Aorta (tissue), 5 donors: ENCODE results near the gene TNFSF18. TPM values are rescaled to one million over a fixed set of nuclear protein-coding genes. Genes with fewer than 3 reads are reported as not detected.

Source experiments
- ATAC-seq: fragments of 200-7000 bp; cut with Tn5 transposase; one replicate; pipeline ENCODE4 v1.9.1; 2022; ENCODE audit warnings: moderate library complexity; ENCODE audit not compliant: low FRiP score
- DNase-seq, 2 donors: peaks; one replicate each; pipeline ENCODE4 v3.0.0-alpha.2; 2020
- H3K27ac ChIP-seq, 2 donors: one replicate each; pipeline ENCODE4 v1.5.1; 2013; ENCODE audit warnings: low read length in 2 of 2, mild to moderate bottlenecking in 2 of 2, moderate library complexity in 2 of 2, control low read depth in 1 of 2, inconsistent platforms in 1 of 2, low read depth in 1 of 2
- H3K27me3 ChIP-seq, 2 donors: one replicate each; pipeline ENCODE4 v1.6.1; 2013; ENCODE audit warnings: control low read depth in 1 of 2, low read length in 1 of 2, mild to moderate bottlenecking in 1 of 2, moderate library complexity in 1 of 2; ENCODE audit not compliant: insufficient read depth in 2 of 2, control insufficient read depth in 1 of 2
- H3K36me3 ChIP-seq, 2 donors: one replicate each; pipeline ENCODE4 v1.6.1; 2013; ENCODE audit warnings: control low read depth in 1 of 2, low read length in 1 of 2, mild to moderate bottlenecking in 1 of 2; ENCODE audit not compliant: insufficient read depth in 2 of 2, control insufficient read depth in 1 of 2
- H3K4me1 ChIP-seq, 2 donors: one replicate each; pipeline ENCODE4 v1.6.1; 2013; ENCODE audit warnings: low read length in 2 of 2, control low read depth in 1 of 2, mild to moderate bottlenecking in 1 of 2, moderate library complexity in 1 of 2; ENCODE audit not compliant: insufficient read depth in 2 of 2, control insufficient read depth in 1 of 2
- H3K4me3 ChIP-seq, 2 donors: one replicate each; pipeline ENCODE4 v1.5.1; 2013; ENCODE audit warnings: low read length in 2 of 2, control low read depth in 1 of 2, mild to moderate bottlenecking in 1 of 2
- H3K9me3 ChIP-seq: one replicate; pipeline ENCODE4 v1.6.1; 2013; ENCODE audit warnings: mild to moderate bottlenecking, low read length; ENCODE audit not compliant: control insufficient read depth
- WGBS, 2 donors: extraction: QIAGEN DNeasy Blood & Tissue Kit; methylation state at CpG; one replicate each; pipeline ENCODE4 v1.1.7; 2013; 5-methylcytosine and 5-hydroxymethylcytosine counted together
- intact Hi-C, 2 donors: fragments of 100-400 bp; cut with DNase I; formaldehyde crosslinking; loops; one replicate each; pipeline versions ENCODE4 v1.14.2 to v1.15.0; 2022
- polyA plus RNA-seq, 2 donors: library from polyadenylated mRNA; stranded (reverse); fragments of 200-250 nt; gene quantifications; one replicate each; pipeline ENCODE4 v1.2.3, GENCODE V29; 2013
- total RNA-seq, 2 donors: library from RNA; stranded (reverse); fragmentation: NEBNext Ultra II Directional; extraction: Animal tissue kit (Norgen Biotek cat#: 25700); gene quantifications; one replicate each; pipeline ENCODE4 v1.2.1, GENCODE V29; 2021
- donor health status: healthy with polysubstance abuse.
- donor health status: Bipolar disorder and iron deficiency.
- donor health status: DM: no; HTN: no; CAD: no.
- donor health status: DM: no; HTN: no; CAD: no.
- donor health status: DM: yes; HTN: yes; CAD: no.

The TNFSF18 gene
- total and polyA plus RNA-seq, 4 donors = 0.29 to 0.36 TPM; not detected in 2

DNA sequence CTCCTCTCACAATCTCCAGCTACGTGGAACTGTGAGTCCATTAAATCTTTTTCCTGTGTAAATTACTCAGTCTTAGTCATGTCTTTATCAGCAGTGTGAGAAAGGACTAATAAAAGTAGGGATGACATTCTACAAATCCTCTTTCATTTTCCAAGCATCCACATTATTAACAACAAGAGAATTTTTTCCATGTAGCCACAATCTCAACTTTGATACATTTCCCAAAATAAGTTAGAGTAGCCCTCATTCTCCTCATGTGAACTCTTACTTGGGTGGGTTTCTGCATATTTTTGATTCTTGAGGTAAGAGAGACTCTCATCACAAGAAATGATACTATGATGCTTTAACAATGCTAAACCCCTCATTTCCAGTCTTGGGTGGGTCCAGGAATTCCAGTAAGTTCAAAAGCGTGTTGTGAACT is 52.8 kb downstream of the TNFSF18 start:
- intact Hi-C loops = no loop called here
- Histone ChIP-seq H3K27ac (no peak overlapping the region), H3K27me3 (no peaks in the 10 kb centered on the region), H3K4me3 (no peak overlapping the region), H3K4me1 (no peaks in the 10 kb centered on the region), H3K9me3 (peaks cover 2% of the 10 kb centered on the region), H3K36me3 (no peaks in the 10 kb centered on the region)
- DNase-seq = no peak
- no peak for ATAC-seq
- 60 to 62% methylated on average over 2 of the region's 2 CpGs for WGBS, 2 donors

DNA sequence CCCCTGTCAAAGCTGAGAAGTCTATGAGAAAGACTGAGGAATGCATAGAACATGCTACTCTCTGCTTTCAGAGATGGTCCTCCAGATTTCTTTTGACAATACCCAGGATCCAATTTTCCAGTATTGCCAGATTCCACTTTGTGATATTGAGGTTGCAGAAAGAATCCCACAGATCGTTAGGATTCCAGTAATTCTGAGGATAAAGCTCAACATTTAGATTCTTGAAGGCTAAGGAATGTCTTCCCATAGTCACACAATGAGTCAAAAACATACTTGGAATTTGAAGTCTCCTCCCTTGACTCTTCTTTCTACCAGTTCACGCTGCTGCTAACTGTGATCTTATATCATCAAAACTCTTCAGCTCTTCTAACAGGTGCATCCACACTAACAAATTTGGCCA is 57.1 kb downstream of the TNFSF18 start:
- peaks cover 1% of the 10 kb centered on the region for H3K9me3 ChIP-seq
- ATAC-seq (no peak), DNase-seq (no peak)
- H3K27ac ChIP-seq = no peak overlapping the region
- intact Hi-C loops = no loop called here
- no peaks in the 10 kb centered on the region for H3K36me3 ChIP-seq
- WGBS, 2 donors = 67 to 80% methylated on average over 2 of the region's 2 CpGs
- no peak overlapping the region for H3K4me3 ChIP-seq
- no peaks in the 10 kb centered on the region for H3K4me1 ChIP-seq
- no peaks in the 10 kb centered on the region for H3K27me3 ChIP-seq

DNA sequence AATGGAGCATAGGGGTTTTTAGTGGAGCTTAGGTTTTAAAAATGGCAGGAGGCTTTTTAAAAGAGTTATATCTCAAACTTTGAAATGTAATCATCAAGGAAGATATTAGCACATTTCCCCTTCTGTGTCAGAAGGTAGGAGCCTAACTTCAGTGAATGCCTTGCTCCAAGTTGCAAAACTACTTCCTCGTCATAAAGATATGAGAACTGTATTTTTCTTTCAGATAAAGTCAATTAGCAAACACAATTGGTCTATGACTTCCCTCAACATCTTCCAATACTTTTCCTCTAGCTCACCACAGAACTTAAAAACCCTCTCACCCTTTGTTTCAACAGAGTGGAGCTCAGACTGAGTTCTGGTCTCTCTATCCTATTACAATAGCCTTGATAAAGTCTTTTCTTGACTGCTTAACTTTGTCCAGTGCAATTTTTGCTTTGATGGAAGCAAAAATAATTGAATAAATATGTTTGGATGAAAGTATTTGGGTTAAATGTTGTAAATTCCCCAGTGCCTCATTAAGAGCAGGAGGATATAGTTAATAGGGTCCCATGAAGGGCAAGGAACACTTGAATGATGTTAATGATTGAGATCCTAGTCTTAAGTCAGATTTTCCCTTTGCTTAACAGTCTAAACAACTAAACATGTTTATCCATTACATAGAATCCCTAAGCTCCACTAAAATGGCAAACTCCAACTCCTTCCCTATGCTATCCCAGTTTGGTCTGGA is 58.9 kb downstream of the TNFSF18 start:
- Histone ChIP-seq H3K9me3 (no peaks in the 10 kb centered on the region), H3K27me3 (no peaks in the 10 kb centered on the region), H3K27ac (no peak overlapping the region), H3K36me3 (no peaks in the 10 kb centered on the region), H3K4me3 (no peak overlapping the region), H3K4me1 (no peaks in the 10 kb centered on the region)
- WGBS, 2 donors = 67 to 83% methylated on average over 1 of the region's 1 CpG
- intact Hi-C loops = no loop called here
- DNase-seq (no peak), ATAC-seq (no peak)

DNA sequence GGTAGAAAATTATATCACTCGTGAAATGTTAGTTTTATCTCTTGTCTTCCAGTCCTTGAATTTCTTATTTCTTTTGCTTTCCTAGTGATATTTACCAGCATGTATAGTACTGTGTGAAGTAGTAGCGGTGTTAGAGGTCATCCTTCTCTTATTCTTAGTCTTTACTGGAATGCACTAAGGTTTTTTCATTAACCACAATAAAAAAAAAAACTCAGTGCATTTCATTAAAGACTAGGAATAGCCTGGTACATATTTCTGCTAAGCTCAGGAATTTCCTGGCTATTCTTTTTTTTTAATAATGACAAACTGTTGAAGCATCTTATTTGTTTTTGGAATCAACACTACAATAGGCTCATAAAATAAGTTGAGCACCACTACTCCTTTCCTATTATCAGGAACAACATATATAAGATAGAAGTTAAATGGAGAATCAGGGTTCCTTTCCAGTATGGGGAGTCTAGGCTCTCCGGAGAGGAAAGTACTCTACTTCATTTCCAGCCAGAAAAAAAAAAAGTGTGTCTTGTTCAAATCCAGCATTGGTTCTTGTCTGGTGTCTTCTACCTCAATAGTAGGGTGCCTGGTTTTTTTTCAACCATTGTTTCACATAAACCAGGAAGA is 60.0 kb downstream of the TNFSF18 start:
- H3K4me1 ChIP-seq = no peaks in the 10 kb centered on the region
- no peaks in the 10 kb centered on the region for H3K9me3 ChIP-seq
- no peak for ATAC-seq
- no peaks in the 10 kb centered on the region for H3K27me3 ChIP-seq
- intact Hi-C loops = no loop called here
- no peak for DNase-seq
- 78 to 79% methylated on average over 3 of the region's 3 CpGs for WGBS, 2 donors
- no peaks in the 10 kb centered on the region for H3K36me3 ChIP-seq
- H3K27ac ChIP-seq = no peak overlapping the region
- no peak overlapping the region for H3K4me3 ChIP-seq

Other genes with a start within 250 kb of the TNFSF18 start
- 1 to 10 TPM in 1 of 2 donors, under 1 TPM in 1; 0.49 to 4.0 TPM for gene TNFSF4, start 156.4 kb upstream of the TNFSF18 start, total RNA-seq
- gene TNFSF4, start 156.4 kb upstream of the TNFSF18 start, polyA plus RNA-seq = 1 to 10 TPM in 1 of 2 donors, not detected in 1; 2.5 TPM